Mucosa of rectum (tissue), 2 donors: ENCODE data around the gene ZFAND3.
"Not testable (repeated sequence)": the region's sequence is repeated elsewhere in the genome, so short reads cannot be mapped to it uniquely, and the experiment has no call there.

Experiments used
- H3K27ac ChIP-seq, 2 donors: one replicate each; pipeline ENCODE4 v1.7.0; 2013; ENCODE audit warnings: inconsistent platforms in 2 of 2, low read depth in 2 of 2, low read length in 2 of 2
- H3K27me3 ChIP-seq, 2 donors: one replicate each; pipeline ENCODE4 v1.7.0; 2013; ENCODE audit warnings: low read length in 2 of 2; ENCODE audit not compliant: control insufficient read depth in 2 of 2, insufficient read depth in 2 of 2
- H3K36me3 ChIP-seq, 2 donors: one replicate each; pipeline ENCODE4 v1.7.0; 2013; ENCODE audit warnings: low read length in 2 of 2; ENCODE audit not compliant: control insufficient read depth in 2 of 2, insufficient read depth in 2 of 2
- H3K4me1 ChIP-seq, 2 donors: one replicate each; pipeline ENCODE4 v1.7.0; 2013; ENCODE audit warnings: low read length in 2 of 2, mild to moderate bottlenecking in 1 of 2; ENCODE audit not compliant: control insufficient read depth in 2 of 2, insufficient read depth in 2 of 2
- H3K4me3 ChIP-seq, 2 donors: one replicate each; pipeline ENCODE4 v1.7.0; 2013; ENCODE audit warnings: low read length in 2 of 2
- H3K9ac ChIP-seq, 2 donors: one replicate each; pipeline ENCODE4 v1.7.0; 2013; ENCODE audit warnings: low read length in 2 of 2, low read depth in 1 of 2, mild to moderate bottlenecking in 1 of 2
- H3K9me3 ChIP-seq, 2 donors: one replicate each; pipeline ENCODE4 v1.7.0; 2013; ENCODE audit warnings: low read length in 2 of 2; ENCODE audit not compliant: control insufficient read depth in 2 of 2
- donor health status: healthy.
- donor health status: Normal muscosa, but diverticular disease.

Gene ZFAND3

GRCh38 chr6:37891072-37891471, 71.5 kb downstream of the ZFAND3 start:
- H3K27ac ChIP-seq, result no peak overlapping the region
- H3K4me1 ChIP-seq, result no peaks in the 10 kb centered on the region
- H3K36me3 ChIP-seq, result no peaks in the 10 kb centered on the region
- H3K4me3 ChIP-seq, result no peak overlapping the region
- H3K27me3 ChIP-seq, result no peaks in the 10 kb centered on the region
- no peaks in the 10 kb centered on the region for H3K9me3 ChIP-seq
- no peak overlapping the region for H3K9ac ChIP-seq

- Histone ChIP-seq H3K36me3 (no peaks in the 10 kb centered on the region), H3K27ac (no peak overlapping the region), H3K4me3 (no peak overlapping the region), H3K4me1 (no peaks in the 10 kb centered on the region), H3K9me3 (no peaks in the 10 kb centered on the region), H3K27me3 (no peaks in the 10 kb centered on the region), H3K9ac (no peak overlapping the region)
Measured at GRCh38 chr6:37893257-37893656, 73.7 kb downstream of the ZFAND3 start.

GRCh38 chr6:37893734-37894133, 74.2 kb downstream of the ZFAND3 start:
- H3K27me3 ChIP-seq, H3K4me3 ChIP-seq, H3K9me3 ChIP-seq, H3K27ac ChIP-seq, H3K36me3 ChIP-seq, H3K9ac ChIP-seq, H3K4me1 ChIP-seq: not testable (repeated sequence)

- no peaks in the 10 kb centered on the region for H3K36me3 ChIP-seq
- no peak overlapping the region for H3K27ac ChIP-seq
- no peaks in the 10 kb centered on the region for H3K9me3 ChIP-seq
- no peak overlapping the region for H3K9ac ChIP-seq
- no peaks in the 10 kb centered on the region for H3K27me3 ChIP-seq
- H3K4me1 ChIP-seq, result no peaks in the 10 kb centered on the region
- H3K4me3 ChIP-seq, result no peak overlapping the region
Measured at GRCh38 chr6:37894585-37894984, 75.1 kb downstream of the ZFAND3 start.

- H3K27ac ChIP-seq, result no peak overlapping the region
Measured at GRCh38 chr6:37897321-37897720, 77.8 kb downstream of the ZFAND3 start.

GRCh38 chr6:37897818-37898515, 78.4 kb downstream of the ZFAND3 start:
- Histone ChIP-seq H3K27ac (no peak overlapping the region), H3K9me3 (no peaks in the 10 kb centered on the region), H3K27me3 (no peaks in the 10 kb centered on the region), H3K4me1 (no peaks in the 10 kb centered on the region), H3K36me3 (no peaks in the 10 kb centered on the region), H3K9ac (no peak overlapping the region), H3K4me3 (no peak overlapping the region)

More at GRCh38 chr6:37897321-37897720, 77.8 kb downstream of the ZFAND3 start:
- H3K9me3 ChIP-seq, result no peaks in the 10 kb centered on the region
- H3K4me1 ChIP-seq, result no peaks in the 10 kb centered on the region
- H3K4me3 ChIP-seq, result no peak overlapping the region
- H3K9ac ChIP-seq, result no peak overlapping the region
- H3K27me3 ChIP-seq, result no peaks in the 10 kb centered on the region
- H3K36me3 ChIP-seq, result no peaks in the 10 kb centered on the region

- H3K27ac ChIP-seq, result no peak overlapping the region
- H3K4me3 ChIP-seq, result no peak overlapping the region
- no peaks in the 10 kb centered on the region for H3K36me3 ChIP-seq
- no peaks in the 10 kb centered on the region for H3K4me1 ChIP-seq
- H3K27me3 ChIP-seq, result no peaks in the 10 kb centered on the region
- no peaks in the 10 kb centered on the region for H3K9me3 ChIP-seq
- no peak overlapping the region for H3K9ac ChIP-seq
Measured at GRCh38 chr6:37903351-37904340, 84.1 kb downstream of the ZFAND3 start.

GRCh38 chr6:37904590-37904989, 85.1 kb downstream of the ZFAND3 start:
- H3K4me3 ChIP-seq, result no peak overlapping the region
- no peak overlapping the region for H3K27ac ChIP-seq
- H3K27me3 ChIP-seq, result no peaks in the 10 kb centered on the region

GRCh38 chr6:37906121-37906520, 86.6 kb downstream of the ZFAND3 start:
- no peaks in the 10 kb centered on the region for H3K4me1 ChIP-seq
- H3K4me3 ChIP-seq, result no peak overlapping the region
- H3K27ac ChIP-seq, result no peak overlapping the region
- H3K9ac ChIP-seq, result no peak overlapping the region
- no peaks in the 10 kb centered on the region for H3K36me3 ChIP-seq
- no peaks in the 10 kb centered on the region for H3K9me3 ChIP-seq
- no peaks in the 10 kb centered on the region for H3K27me3 ChIP-seq

More at GRCh38 chr6:37904590-37904989, 85.1 kb downstream of the ZFAND3 start:
- Histone ChIP-seq H3K9me3 (no peaks in the 10 kb centered on the region), H3K9ac (no peak overlapping the region), H3K36me3 (no peaks in the 10 kb centered on the region), H3K4me1 (no peaks in the 10 kb centered on the region)

- H3K36me3 ChIP-seq, result no peaks in the 10 kb centered on the region
- no peaks in the 10 kb centered on the region for H3K4me1 ChIP-seq
- H3K9me3 ChIP-seq, result no peaks in the 10 kb centered on the region
- no peaks in the 10 kb centered on the region for H3K27me3 ChIP-seq
- no peak overlapping the region for H3K9ac ChIP-seq
- H3K27ac ChIP-seq, result no peak overlapping the region
- H3K4me3 ChIP-seq, result no peak overlapping the region
Measured at GRCh38 chr6:37910998-37911397, 91.5 kb downstream of the ZFAND3 start.
